GM13976 (cell line): ENCODE results near the gene KIAA1958.

Experiments used
- DNase-seq: peaks from one replicate; pipeline ENCODE4 v3.0.0; 2012; ENCODE audit warnings: low spot score
- CTCF ChIP-seq: IDR thresholded peaks from 2 replicates; pipeline ENCODE4 v1.5.1; 2012; ENCODE audit warnings: borderline replicate concordance, mild to moderate bottlenecking; ENCODE audit not compliant: insufficient read depth; ENCODE audit errors: extremely low read depth, missing control alignments, control extremely low read depth
- in situ Hi-C: fragments of 300-500 bp; cut with MboI; formaldehyde crosslinking; loops from one replicate; pipeline ENCODE4 v1.12.0; 2022; ENCODE audit warnings: low sequenced_read_pairs, mixed read lengths, inconsistent platforms; ENCODE audit not compliant: unreplicated experiment

KIAA1958 gene

GRCh38 chr9:112562235-112562958, 75.8 kb downstream of the KIAA1958 start:
- DNase-seq = no peak
- in situ Hi-C loops = no loop called here

GRCh38 chr9:112569186-112569585, 82.6 kb downstream of the KIAA1958 start:
- in situ Hi-C loops = no loop called here
- TF ChIP-seq CTCF = no peak
- no peak for DNase-seq

More at GRCh38 chr9:112562235-112562958, 75.8 kb downstream of the KIAA1958 start:
- TF ChIP-seq CTCF = no peak

GRCh38 chr9:112570671-112571167, 84.1 kb downstream of the KIAA1958 start:
- in situ Hi-C loops = no loop called here
- DNase-seq = no peak
- no peak for TF ChIP-seq CTCF

GRCh38 chr9:112571624-112572355, 85.2 kb downstream of the KIAA1958 start:
- in situ Hi-C loops = no loop called here
- TF ChIP-seq CTCF = no peak
- DNase-seq = no peak

GRCh38 chr9:112572416-112572815, 85.8 kb downstream of the KIAA1958 start:
- in situ Hi-C loops = no loop called here
- TF ChIP-seq CTCF = no peak

GRCh38 chr9:112574008-112574407, 87.4 kb downstream of the KIAA1958 start:
- no peak for TF ChIP-seq CTCF
- no peak for DNase-seq
- in situ Hi-C loops = no loop called here

More at GRCh38 chr9:112572416-112572815, 85.8 kb downstream of the KIAA1958 start:
- DNase-seq = no peak
